Activated CD8-positive, alpha-beta T cell treated with anti-CD3 and anti-CD28 coated beads for 36 hours (primary cell): ENCODE measurements around the gene UBXN10. TPM values are rescaled to one million over a fixed set of nuclear protein-coding genes. Genes with fewer than 3 reads are reported as not detected.

Experiments used
- ATAC-seq: fragments of 200-7000 bp; cut with Tn5 transposase; one replicate; pipeline ENCODE4 v1.10.0; 2021; ENCODE audit warnings: mild to moderate bottlenecking, moderate library complexity
- CTCF ChIA-PET: fragments of 350-600 bp; sonication (Branson Sonifier 250); formaldehyde crosslinking; loops from one replicate; lab custom pipeline; 2021; ENCODE audit warnings: antibody characterized with exemption; lab: Charles Lee
- POLR2A ChIA-PET: fragments of 350-600 bp; sonication (Branson Sonifier 250); formaldehyde crosslinking; loops from one replicate; lab custom pipeline; 2021; ENCODE audit warnings: antibody characterized with exemption; lab: Charles Lee
- DNase-seq: peaks from one replicate; pipeline ENCODE4 v3.0.0-alpha.2; 2020
- H3K27ac Mint-ChIP-seq: one replicate; pipeline ENCODE4 v1.8.0; 2021; ENCODE audit warnings: mild to moderate bottlenecking, mixed read lengths
- H3K27me3 Mint-ChIP-seq: one replicate; pipeline ENCODE4 v1.8.0; 2021; ENCODE audit warnings: mixed read lengths
- H3K36me3 Mint-ChIP-seq: one replicate; pipeline ENCODE4 v1.8.0; 2021; ENCODE audit warnings: low read depth, mixed read lengths
- H3K4me1 Mint-ChIP-seq: one replicate; pipeline ENCODE4 v1.8.0; 2021; ENCODE audit warnings: low read depth, mixed read lengths
- H3K4me3 Mint-ChIP-seq: one replicate; pipeline ENCODE4 v1.8.0; 2021; ENCODE audit warnings: mild to moderate bottlenecking, moderate library complexity, mixed read lengths
- H3K9me3 Mint-ChIP-seq: one replicate; pipeline ENCODE4 v1.8.0; 2021; ENCODE audit warnings: mixed read lengths
- intact Hi-C: fragments of 100-400 bp; cut with micrococcal nuclease; formaldehyde crosslinking; loops from one replicate; pipeline ENCODE4 v1.10.0; 2022
- total RNA-seq, 2 experiments: library from RNA; stranded (reverse); gene quantifications; one replicate each; pipeline ENCODE4 v1.2.3, GENCODE V29; 2021
- TF ChIP-seq, protein P1 (sequence below): fragments of 200-600 bp; IDR thresholded peaks from one replicate; pipeline ENCODE4 v1.8.0; 2022; ENCODE audit warnings: antibody characterized with exemption, mild to moderate bottlenecking

The UBXN10 gene
- total RNA-seq, 2 experiments from 2014 or later, result 0.34 to 0.45 TPM

DNA sequence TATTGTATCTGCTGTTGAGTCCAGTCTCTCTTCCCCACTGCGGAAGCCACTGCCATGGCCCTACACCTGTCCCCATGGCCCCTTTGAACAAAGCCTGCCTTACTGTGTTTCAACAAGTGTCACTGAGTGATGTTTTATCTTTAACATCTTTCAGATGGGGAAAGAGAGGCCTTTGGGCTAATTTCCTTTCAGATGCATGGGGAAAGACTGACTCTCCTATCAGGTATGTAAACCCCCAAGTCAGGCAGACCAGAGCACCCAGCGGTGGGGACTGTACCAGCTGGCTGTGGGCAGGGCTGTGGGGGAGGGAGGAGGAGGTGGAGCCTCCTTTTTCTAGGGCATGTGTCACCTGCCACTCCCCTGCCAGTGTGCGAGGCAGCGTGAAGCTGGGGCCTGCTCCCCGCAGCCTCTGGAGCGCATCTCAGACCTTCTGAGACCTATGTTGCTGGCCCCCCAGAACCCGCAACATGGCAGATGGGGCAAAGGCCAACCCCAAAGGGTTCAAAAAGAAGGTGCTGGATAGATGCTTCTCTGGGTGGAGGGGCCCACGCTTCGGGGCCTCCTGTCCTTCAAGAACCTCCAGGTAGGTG is 46.8 kb upstream of the UBXN10 start, which contains the start of gene PLA2G2F:
TSS of gene PLA2G2F (plus strand) at position 363 of the 590 bp plus-strand sequence. CDS start at position 468, 105 bp downstream.
- POLR2A ChIA-PET, result no interaction called here

DNA sequence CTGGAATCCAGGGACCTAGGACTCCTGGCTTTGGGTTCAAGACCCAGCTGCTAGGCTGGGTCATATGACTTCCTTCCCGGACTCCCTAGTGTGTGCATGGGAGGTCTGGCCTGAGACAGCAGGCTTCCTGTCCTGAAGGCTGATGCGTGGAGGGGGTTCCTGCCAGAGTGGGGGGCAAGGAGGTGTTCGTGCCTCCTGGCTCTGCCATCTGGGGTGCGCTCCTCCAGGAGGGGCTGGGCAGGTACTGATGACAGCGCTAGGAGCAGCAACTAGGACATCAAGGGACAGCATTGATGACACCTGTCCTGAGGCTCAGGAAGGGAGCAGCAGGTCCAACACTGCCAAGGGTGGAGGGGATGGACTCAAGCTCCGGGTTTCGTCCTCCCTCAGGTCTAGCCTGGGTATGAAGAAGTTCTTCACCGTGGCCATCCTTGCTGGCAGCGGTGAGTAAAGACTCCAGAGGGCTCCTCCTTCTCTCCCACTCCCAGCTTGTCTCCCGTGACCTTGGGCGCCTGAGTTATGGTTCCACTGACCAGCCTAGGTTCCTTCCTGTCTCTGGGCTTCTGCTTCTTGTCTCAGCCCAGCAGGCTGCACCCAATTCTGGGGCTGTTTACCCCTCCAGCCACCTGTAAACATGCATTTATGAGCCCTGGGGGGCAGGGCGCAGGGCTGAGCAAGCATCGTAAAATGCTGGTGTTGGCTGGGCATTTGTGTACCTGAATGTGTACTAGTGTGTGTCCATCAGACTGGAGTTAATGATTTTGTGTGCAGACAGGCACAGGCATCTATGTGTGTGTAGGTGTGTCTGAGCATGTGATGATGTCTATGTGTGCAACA is 45.9 kb upstream of the UBXN10 start:
- TF ChIP-seq, protein P1, sequence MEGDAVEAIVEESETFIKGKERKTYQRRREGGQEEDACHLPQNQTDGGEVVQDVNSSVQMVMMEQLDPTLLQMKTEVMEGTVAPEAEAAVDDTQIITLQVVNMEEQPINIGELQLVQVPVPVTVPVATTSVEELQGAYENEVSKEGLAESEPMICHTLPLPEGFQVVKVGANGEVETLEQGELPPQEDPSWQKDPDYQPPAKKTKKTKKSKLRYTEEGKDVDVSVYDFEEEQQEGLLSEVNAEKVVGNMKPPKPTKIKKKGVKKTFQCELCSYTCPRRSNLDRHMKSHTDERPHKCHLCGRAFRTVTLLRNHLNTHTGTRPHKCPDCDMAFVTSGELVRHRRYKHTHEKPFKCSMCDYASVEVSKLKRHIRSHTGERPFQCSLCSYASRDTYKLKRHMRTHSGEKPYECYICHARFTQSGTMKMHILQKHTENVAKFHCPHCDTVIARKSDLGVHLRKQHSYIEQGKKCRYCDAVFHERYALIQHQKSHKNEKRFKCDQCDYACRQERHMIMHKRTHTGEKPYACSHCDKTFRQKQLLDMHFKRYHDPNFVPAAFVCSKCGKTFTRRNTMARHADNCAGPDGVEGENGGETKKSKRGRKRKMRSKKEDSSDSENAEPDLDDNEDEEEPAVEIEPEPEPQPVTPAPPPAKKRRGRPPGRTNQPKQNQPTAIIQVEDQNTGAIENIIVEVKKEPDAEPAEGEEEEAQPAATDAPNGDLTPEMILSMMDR, result no peak
- POLR2A ChIA-PET, result no interaction called here
- CTCF ChIA-PET, result no interaction called here

More for the DNA sequence above, 46.8 kb upstream of the UBXN10 start, which contains the start of gene PLA2G2F:
- TF ChIP-seq, protein P1, result no peak
- Mint-ChIP-seq H3K27ac (no peak within 1 kb of the TSS), H3K36me3 (no peaks in the 10 kb centered on the region), H3K27me3 (peaks cover 6% of the 10 kb centered on the region), H3K9me3 (no peaks in the 10 kb centered on the region), H3K4me1 (no peaks in the 10 kb centered on the region), H3K4me3 (no peak within 1 kb of the TSS)
- DNase-seq, result peak; percentile 33
- ATAC-seq, result peak; percentile 51
- CTCF ChIA-PET, result no interaction called here
- intact Hi-C loops, result no loop called here

DNA sequence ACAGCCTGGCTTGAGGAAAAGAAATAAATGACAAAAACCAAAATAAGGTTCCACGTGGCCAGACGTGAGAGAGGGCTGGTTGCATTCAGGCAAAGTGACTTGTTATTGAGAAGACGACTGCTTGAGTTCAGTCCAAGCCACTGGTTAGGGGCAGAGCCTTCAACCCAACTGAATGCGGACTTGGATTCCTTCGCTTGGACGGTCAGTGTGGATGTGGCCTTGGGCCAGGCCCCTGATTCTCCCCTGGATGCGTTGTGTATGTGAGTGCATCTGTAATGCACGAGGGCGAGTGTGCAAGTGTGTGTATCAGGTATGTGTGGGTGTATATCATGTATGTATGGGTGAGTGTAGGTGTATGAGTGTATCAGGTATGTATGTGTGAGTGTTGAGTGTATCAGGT is 44.9 kb upstream of the UBXN10 start:
- Mint-ChIP-seq H3K36me3 (no peaks in the 10 kb centered on the region), H3K27ac (no peak overlapping the region)

More for the DNA sequence above, 45.9 kb upstream of the UBXN10 start:
- ATAC-seq (no peak), DNase-seq (no peak)
- Mint-ChIP-seq H3K4me1 (no peaks in the 10 kb centered on the region), H3K9me3 (no peaks in the 10 kb centered on the region), H3K27ac (no peak overlapping the region), H3K27me3 (peaks cover 3% of the 10 kb centered on the region), H3K4me3 (no peak overlapping the region), H3K36me3 (no peaks in the 10 kb centered on the region)
- intact Hi-C loops, result no loop called here

DNA sequence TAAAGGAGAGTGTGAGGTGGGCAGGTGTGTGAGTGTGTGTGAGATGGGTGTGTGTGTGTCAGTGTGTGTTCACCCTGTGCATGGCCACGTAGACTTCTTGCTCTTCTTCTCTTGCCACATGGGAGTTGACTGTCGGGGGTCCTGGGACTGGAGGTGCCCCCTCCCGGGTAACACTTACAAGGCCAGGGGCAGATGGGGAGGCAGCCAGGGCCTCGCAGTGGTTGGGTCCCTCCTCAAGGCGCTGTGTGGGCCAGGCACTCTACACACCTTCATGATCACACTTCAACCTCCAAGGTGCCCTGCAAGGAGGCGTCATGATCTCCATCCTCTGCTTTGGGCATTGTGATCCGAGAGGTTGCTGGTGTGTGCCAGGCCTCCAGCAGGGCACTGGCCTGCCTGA is 44.4 kb upstream of the UBXN10 start:
- no peak for DNase-seq
- Mint-ChIP-seq H3K4me3 (no peak overlapping the region), H3K4me1 (no peaks in the 10 kb centered on the region), H3K36me3 (no peaks in the 10 kb centered on the region), H3K27ac (no peak overlapping the region), H3K9me3 (no peaks in the 10 kb centered on the region), H3K27me3 (no peaks in the 10 kb centered on the region)
- TF ChIP-seq, protein P1, result no peak
- CTCF ChIA-PET, result no interaction called here
- ATAC-seq, result no peak
- intact Hi-C loops, result no loop called here
- POLR2A ChIA-PET, result no interaction called here

More for the DNA sequence above, 44.9 kb upstream of the UBXN10 start:
- peaks cover under 1% of the 10 kb centered on the region for H3K27me3 Mint-ChIP-seq
- H3K9me3 Mint-ChIP-seq, result no peaks in the 10 kb centered on the region
- ATAC-seq, result no peak
- POLR2A ChIA-PET, result no interaction called here
- TF ChIP-seq, protein P1, result no peak
- DNase-seq, result no peak
- CTCF ChIA-PET, result no interaction called here
- no peaks in the 10 kb centered on the region for H3K4me1 Mint-ChIP-seq
- no peak overlapping the region for H3K4me3 Mint-ChIP-seq
- intact Hi-C loops, result no loop called here
